Panc1 (cell line): Measurements from ENCODE around the gene THAP10. TPM values are rescaled to one million over a fixed set of nuclear protein-coding genes. Genes with fewer than 3 reads are reported as not detected.
A peak's percentile ranks its signal among the peaks of the same experiment; 100 is the strongest.
"Not testable (repeated sequence)": the region's sequence is repeated elsewhere in the genome, so short reads cannot be mapped to it uniquely, and the experiment has no call there.

Experiments used
- ATAC-seq: fragments of 200-7000 bp; cut with Tn5 transposase; 2 replicates; pipeline ENCODE4 v1.9.1; 2020; ENCODE audit warnings: mild to moderate bottlenecking, moderate library complexity
- BruUV-seq: library from RNA; stranded (reverse); fragments of 400-500 nt; replicated peaks from 2 replicates; lab custom pipeline; 2021; lab: Mats Ljungman, UMichigan
- CTCF ChIA-PET: fragments of 300-600 bp; sonication (Branson Sonifier 250); formaldehyde crosslinking; loops from one replicate; lab custom pipeline; 2022; ENCODE audit warnings: antibody characterized with exemption; lab: Charles Lee
- POLR2A ChIA-PET: fragments of 300-600 bp; sonication (Branson Sonifier 250); formaldehyde crosslinking; loops from one replicate; lab custom pipeline; 2022; ENCODE audit warnings: antibody characterized with exemption; lab: Charles Lee
- DNase-seq: peaks from one replicate; pipeline ENCODE4 v3.0.0-alpha.2; 2010; ENCODE audit warnings: low read depth, low spot score
- H3K27ac ChIP-seq: 2 replicates; pipeline ENCODE4 v1.5.1; 2011; ENCODE audit warnings: mild to moderate bottlenecking, low read length, inconsistent platforms
- H3K27me3 ChIP-seq: fragments of 200-500 bp; sonication (Bioruptor generic); 2 replicates; pipeline ENCODE4 v1.6.0; 2014; ENCODE audit warnings: low read length, inconsistent platforms; ENCODE audit not compliant: control insufficient read depth, insufficient read depth
- H3K36me3 ChIP-seq: fragments of 200-500 bp; sonication (Bioruptor generic); 2 replicates; pipeline ENCODE4 v1.5.1; 2014; ENCODE audit warnings: inconsistent platforms, mild to moderate bottlenecking, low read length, moderate library complexity; ENCODE audit not compliant: control insufficient read depth, insufficient read depth
- H3K4me1 ChIP-seq: 2 replicates; pipeline ENCODE4 v1.5.1; 2011; ENCODE audit warnings: inconsistent platforms, mild to moderate bottlenecking, low read length, moderate library complexity; ENCODE audit not compliant: control insufficient read depth, insufficient read depth
- H3K4me3 ChIP-seq, 2 experiments: 2 replicates each; pipeline ENCODE4 v1.5.1; 2011 to 2012; ENCODE audit warnings: low read depth in 2 of 2, low read length in 2 of 2, mild to moderate bottlenecking in 2 of 2, inconsistent platforms in 1 of 2, moderate library complexity in 1 of 2
- H3K9me3 ChIP-seq: fragments of 200-500 bp; sonication (Bioruptor generic); 2 replicates; pipeline ENCODE4 v1.5.1; 2014; ENCODE audit warnings: low read depth, mild to moderate bottlenecking, inconsistent platforms, low read length, moderate library complexity; ENCODE audit not compliant: control insufficient read depth, insufficient read depth
- POLR2AphosphoS5 ChIP-seq: IDR thresholded peaks from 2 replicates; pipeline ENCODE4 v1.6.1; 2012; ENCODE audit warnings: mild to moderate bottlenecking, low read depth, low read length, moderate library complexity
- SIN3A ChIP-seq: IDR thresholded peaks from 2 replicates; pipeline ENCODE4 v1.6.1; 2012; ENCODE audit warnings: low read depth, mild to moderate bottlenecking, low read length, moderate library complexity, borderline replicate concordance; ENCODE audit not compliant: insufficient read depth
- TCF7L2 ChIP-seq: IDR thresholded peaks from 2 replicates; pipeline ENCODE4 v1.6.1; 2011; ENCODE audit warnings: mild to moderate bottlenecking, low read depth, low read length, inconsistent platforms
- in situ Hi-C: cut with HindIII; loops from 2 replicates; pipeline ENCODE4 v1.10.0; 2016; ENCODE audit warnings: low sequenced_read_pairs, low pct_unique_long_range_greater_than_20kb
- intact Hi-C: fragments of 100-400 bp; cut with micrococcal nuclease; formaldehyde crosslinking; loops from one replicate; pipeline ENCODE4 v1.10.0; 2022; ENCODE audit not compliant: unreplicated experiment
- total RNA-seq: library from RNA; stranded (reverse); gene quantifications from one replicate; pipeline ENCODE4 v1.2.1, GENCODE V29; 2021; ENCODE audit not compliant: unreplicated experiment
- TF ChIP-seq, protein P1 (sequence below): fragments of 450-650 bp; IDR thresholded peaks from 2 replicates; pipeline ENCODE4 v1.5.1; 2017; ENCODE audit warnings: mild to moderate bottlenecking
- TF ChIP-seq, protein P2 (sequence below), 2 experiments: IDR thresholded peaks; 2 replicates each; pipeline ENCODE4 v1.6.1; 2011 to 2012; ENCODE audit warnings: low read depth in 2 of 2, control low read depth in 1 of 2, low read length in 1 of 2, mild to moderate bottlenecking in 1 of 2, moderate library complexity in 1 of 2; ENCODE audit not compliant: insufficient read depth in 1 of 2

Gene THAP10
- total RNA-seq, 1 experiment from 2014 or later = 6.7 TPM

DNA sequence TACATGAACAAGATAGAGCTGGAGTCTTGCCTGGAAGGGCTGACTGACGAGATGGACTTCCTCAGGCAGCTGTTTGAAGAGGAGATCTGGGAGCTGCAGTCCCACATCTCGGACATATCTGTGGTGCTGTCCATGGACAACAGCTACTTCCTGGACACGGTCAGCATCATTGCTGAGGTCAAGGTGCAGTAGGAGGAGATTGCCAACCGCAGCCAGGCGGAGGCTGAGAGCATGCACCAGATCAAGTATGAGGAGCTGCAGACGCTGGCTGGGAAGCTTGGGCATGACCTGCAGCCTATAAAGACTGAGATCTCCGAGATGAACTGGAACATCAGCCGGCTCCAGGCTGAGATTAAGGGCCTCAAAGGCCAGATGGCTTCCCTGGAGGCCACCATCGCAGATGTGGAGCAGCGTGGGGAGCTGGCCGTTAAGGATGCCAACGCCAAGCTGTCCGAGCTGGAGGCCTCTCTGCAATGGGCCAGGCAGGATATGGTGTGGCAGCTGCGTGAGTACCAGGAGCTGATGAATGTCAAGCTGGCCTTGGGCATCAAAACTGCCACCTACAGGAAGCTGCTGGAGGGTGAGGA is 32.8 kb downstream of the THAP10 start:
- intact Hi-C loops = no loop called here
- no TSS peak for BruUV-seq
- CTCF ChIA-PET = no interaction called here
- H3K9me3 ChIP-seq = no peaks in the 10 kb centered on the region
- in situ Hi-C loops = no loop called here
- TF ChIP-seq, protein P1, sequence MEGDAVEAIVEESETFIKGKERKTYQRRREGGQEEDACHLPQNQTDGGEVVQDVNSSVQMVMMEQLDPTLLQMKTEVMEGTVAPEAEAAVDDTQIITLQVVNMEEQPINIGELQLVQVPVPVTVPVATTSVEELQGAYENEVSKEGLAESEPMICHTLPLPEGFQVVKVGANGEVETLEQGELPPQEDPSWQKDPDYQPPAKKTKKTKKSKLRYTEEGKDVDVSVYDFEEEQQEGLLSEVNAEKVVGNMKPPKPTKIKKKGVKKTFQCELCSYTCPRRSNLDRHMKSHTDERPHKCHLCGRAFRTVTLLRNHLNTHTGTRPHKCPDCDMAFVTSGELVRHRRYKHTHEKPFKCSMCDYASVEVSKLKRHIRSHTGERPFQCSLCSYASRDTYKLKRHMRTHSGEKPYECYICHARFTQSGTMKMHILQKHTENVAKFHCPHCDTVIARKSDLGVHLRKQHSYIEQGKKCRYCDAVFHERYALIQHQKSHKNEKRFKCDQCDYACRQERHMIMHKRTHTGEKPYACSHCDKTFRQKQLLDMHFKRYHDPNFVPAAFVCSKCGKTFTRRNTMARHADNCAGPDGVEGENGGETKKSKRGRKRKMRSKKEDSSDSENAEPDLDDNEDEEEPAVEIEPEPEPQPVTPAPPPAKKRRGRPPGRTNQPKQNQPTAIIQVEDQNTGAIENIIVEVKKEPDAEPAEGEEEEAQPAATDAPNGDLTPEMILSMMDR = no peak
- TF ChIP-seq SIN3A = no peak
- peaks cover 23% of the 10 kb centered on the region for H3K4me1 ChIP-seq
- DNase-seq = no peak
- no peak for ATAC-seq
- H3K27ac ChIP-seq = no peak overlapping the region
- no peaks in the 10 kb centered on the region for H3K27me3 ChIP-seq
- no peaks in the 10 kb centered on the region for H3K36me3 ChIP-seq
- H3K4me3 ChIP-seq = no peak overlapping the region
- POLR2A ChIA-PET = no interaction called here

DNA sequence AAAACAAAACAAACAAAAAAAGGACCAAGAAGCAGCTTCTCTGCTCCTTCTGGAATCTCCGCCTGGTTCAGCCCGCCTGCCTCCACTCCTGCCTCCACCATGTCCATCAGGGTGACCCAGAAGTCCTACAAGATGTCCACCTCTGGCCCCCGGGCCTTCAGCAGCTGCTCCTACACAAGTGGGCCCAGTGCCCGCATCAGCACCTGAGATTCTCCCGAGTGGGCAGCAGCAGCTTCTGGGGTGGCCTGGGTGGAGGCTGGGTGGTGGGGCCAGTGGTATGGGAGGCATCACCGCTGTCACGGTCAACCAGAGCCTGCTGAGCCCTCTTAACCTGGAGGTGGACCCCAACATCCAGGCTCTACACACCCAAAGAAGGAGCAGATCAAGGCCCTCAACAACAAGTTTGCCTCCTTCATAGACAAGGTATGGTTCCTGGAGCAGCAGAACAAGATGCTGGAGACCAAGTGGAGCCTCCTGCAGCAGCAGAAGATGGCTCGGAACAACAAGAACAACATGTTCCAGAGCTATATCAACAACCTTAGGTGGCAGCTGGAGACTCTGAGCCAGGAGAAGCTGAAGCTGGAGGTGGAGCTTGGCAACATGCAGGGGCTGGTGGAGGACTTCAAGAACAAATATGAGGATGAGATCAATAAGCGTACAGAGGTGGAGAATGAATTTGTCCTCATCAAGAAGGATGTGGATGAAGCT is 33.5 kb downstream of the THAP10 start:
- H3K4me1 ChIP-seq = peaks cover 23% of the 10 kb centered on the region
- H3K27ac ChIP-seq, POLR2A ChIA-PET, intact Hi-C loops, H3K9me3 ChIP-seq, ATAC-seq, H3K4me3 ChIP-seq, in situ Hi-C loops, CTCF ChIA-PET, BruUV-seq, H3K27me3 ChIP-seq, H3K36me3 ChIP-seq, DNase-seq: not testable (repeated sequence)

DNA sequence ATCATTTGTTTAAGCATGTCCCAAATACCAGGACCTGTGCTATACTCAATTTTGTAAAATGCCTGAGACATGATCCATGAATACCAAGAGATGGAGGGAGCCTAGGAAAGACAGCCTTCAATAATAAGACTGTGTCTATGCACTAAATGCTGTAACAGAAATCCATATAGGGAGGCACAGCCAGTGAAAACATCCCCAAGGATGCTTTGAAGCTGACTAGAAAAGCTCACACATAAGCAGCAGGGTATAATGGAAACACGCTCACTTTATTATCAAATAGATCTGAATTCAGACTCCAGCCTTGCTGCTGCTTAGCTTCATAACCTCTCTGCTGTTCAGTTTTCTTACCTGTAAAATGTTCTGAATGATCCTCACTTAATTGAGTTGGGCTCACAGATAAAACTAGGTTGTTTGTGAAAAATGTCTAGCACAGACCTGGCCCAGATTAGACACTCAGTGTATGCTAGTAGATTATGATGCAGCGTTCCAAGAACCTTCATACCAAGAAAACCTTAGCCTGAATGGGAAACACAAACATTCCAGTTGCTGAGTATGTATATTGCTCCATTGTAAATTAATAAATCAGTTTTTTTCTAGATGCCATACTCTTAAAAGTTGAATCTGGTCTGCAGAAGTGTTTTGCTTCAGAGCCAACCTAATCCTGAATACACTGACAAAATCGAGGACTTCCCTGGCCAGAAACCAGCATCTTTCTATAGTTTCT is 34.5 kb downstream of the THAP10 start:
- ATAC-seq = no peak
- ChIA-PET CTCF (interaction anchor here (0.9 kb wide), 1 partner anchor 17 kb away, joined by 4 read pairs; no protein-coding TSS in a partner anchor), POLR2A (interaction anchor here (1.1 kb wide), 1 partner anchor 24 kb away, joined by 4 read pairs; no protein-coding TSS in a partner anchor)
- DNase-seq = no peak
- intact Hi-C loops (no loop called here), in situ Hi-C loops (no loop called here)
- no peaks in the 10 kb centered on the region for H3K36me3 ChIP-seq
- no peaks in the 10 kb centered on the region for H3K9me3 ChIP-seq
- H3K4me3 ChIP-seq = no peak overlapping the region
- peak overlapping the region; percentile 23; the same call in 1 of the 2 replicates for H3K27ac ChIP-seq
- H3K27me3 ChIP-seq = no peaks in the 10 kb centered on the region
- no TSS peak for BruUV-seq
- TF ChIP-seq SIN3A = no peak
- no peak for TF ChIP-seq TCF7L2
- TF ChIP-seq, protein P1 = no peak
- TF ChIP-seq POLR2AphosphoS5 = no peak
- TF ChIP-seq, protein P2, sequence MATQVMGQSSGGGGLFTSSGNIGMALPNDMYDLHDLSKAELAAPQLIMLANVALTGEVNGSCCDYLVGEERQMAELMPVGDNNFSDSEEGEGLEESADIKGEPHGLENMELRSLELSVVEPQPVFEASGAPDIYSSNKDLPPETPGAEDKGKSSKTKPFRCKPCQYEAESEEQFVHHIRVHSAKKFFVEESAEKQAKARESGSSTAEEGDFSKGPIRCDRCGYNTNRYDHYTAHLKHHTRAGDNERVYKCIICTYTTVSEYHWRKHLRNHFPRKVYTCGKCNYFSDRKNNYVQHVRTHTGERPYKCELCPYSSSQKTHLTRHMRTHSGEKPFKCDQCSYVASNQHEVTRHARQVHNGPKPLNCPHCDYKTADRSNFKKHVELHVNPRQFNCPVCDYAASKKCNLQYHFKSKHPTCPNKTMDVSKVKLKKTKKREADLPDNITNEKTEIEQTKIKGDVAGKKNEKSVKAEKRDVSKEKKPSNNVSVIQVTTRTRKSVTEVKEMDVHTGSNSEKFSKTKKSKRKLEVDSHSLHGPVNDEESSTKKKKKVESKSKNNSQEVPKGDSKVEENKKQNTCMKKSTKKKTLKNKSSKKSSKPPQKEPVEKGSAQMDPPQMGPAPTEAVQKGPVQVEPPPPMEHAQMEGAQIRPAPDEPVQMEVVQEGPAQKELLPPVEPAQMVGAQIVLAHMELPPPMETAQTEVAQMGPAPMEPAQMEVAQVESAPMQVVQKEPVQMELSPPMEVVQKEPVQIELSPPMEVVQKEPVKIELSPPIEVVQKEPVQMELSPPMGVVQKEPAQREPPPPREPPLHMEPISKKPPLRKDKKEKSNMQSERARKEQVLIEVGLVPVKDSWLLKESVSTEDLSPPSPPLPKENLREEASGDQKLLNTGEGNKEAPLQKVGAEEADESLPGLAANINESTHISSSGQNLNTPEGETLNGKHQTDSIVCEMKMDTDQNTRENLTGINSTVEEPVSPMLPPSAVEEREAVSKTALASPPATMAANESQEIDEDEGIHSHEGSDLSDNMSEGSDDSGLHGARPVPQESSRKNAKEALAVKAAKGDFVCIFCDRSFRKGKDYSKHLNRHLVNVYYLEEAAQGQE (IDR thresholded peaks at IDR 0.05; ENCODE audit: insufficient read depth in 1 of 2, low read depth in 2 of 2, low read length in 1 of 2) = no peak
- H3K4me1 ChIP-seq = peaks cover 19% of the 10 kb centered on the region
